KG1 (cell line): ENCODE data around the gene GREM1.

ENCODE experiments used
- DNase-seq: peaks from one replicate; lab custom pipeline; 2025; lab: John Stamatoyannopoulos, UW

The GREM1 gene

DNA sequence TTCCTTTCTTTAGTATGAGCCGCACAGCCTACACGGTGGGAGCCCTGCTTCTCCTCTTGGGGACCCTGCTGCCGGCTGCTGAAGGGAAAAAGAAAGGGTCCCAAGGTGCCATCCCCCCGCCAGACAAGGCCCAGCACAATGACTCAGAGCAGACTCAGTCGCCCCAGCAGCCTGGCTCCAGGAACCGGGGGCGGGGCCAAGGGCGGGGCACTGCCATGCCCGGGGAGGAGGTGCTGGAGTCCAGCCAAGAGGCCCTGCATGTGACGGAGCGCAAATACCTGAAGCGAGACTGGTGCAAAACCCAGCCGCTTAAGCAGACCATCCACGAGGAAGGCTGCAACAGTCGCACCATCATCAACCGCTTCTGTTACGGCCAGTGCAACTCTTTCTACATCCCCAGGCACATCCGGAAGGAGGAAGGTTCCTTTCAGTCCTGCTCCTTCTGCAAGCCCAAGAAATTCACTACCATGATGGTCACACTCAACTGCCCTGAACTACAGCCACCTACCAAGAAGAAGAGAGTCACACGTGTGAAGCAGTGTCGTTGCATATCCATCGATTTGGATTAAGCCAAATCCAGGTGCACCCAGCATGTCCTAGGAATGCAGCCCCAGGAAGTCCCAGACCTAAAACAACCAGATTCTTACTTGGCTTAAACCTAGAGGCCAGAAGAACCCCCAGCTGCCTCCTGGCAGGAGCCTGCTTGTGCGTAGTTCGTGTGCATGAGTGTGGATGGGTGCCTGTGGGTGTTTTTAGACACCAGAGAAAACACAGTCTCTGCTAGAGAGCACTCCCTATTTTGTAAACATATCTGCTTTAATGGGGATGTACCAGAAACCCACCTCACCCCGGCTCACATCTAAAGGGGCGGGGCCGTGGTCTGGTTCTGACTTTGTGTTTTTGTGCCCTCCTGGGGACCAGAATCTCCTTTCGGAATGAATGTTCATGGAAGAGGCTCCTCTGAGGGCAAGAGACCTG lies 13.2 kb downstream of the GREM1 start:
- no peak for DNase-seq

DNA sequence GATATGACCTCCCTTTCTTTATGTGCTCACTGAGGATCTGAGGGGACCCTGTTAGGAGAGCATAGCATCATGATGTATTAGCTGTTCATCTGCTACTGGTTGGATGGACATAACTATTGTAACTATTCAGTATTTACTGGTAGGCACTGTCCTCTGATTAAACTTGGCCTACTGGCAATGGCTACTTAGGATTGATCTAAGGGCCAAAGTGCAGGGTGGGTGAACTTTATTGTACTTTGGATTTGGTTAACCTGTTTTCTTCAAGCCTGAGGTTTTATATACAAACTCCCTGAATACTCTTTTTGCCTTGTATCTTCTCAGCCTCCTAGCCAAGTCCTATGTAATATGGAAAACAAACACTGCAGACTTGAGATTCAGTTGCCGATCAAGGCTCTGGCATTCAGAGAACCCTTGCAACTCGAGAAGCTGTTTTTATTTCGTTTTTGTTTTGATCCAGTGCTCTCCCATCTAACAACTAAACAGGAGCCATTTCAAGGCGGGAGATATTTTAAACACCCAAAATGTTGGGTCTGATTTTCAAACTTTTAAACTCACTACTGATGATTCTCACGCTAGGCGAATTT lies 14.9 kb downstream of the GREM1 start:
- no peak for DNase-seq

- no peak for DNase-seq
Measured at GRCh38 chr15:32733281-32733680, 15.5 kb downstream of the GREM1 start.

DNA sequence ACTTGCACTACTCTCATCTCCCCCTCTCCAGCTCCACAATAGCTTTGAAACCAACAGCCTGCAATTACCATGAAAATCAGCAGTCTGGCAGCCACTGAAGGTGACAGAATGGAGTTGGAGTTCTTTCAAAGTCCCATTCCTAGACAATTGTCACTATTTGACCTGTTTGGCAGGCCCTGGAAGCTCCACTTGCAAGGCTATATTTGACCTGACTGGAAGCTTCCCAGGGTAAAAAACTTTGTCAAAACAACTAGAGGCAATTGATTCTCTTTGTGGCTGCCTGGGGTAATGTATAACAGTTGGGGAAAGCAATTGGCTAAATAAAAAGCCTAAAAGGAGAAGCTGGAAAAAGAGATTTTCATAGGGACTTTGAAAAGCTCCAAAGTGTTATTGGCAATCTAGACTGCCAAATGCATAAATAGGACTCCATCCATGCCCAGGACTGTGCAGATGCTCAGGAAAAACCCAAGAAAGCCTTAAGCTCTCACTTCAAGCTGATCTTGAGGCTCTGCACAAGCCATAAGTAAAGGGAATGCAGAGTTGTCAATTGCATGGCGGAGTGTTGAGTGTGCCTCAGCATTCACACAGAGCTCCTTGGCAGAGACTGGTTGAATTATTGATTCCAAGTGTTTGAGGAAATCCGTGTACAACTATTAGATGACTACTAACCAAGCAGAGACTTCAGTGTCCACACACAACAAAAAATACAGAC lies 18.3 kb downstream of the GREM1 start:
- DNase-seq, result no peak

DNA sequence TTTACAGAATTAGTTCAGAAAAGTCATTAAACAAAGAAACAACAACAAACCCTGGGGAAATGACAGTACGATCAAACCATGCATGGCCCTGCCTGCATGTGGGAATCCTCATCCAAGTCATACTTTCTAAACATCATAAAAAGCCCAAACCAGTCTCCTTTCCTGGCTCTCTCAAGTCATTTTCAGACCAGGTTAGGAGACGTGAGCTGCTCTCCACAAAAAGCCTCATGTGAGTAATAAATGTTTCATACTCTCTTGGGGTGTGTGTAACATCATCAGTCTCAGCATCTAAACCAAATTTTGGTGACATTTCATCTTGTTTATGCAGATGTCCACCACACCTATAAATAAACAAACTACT lies 18.9 kb downstream of the GREM1 start:
- DNase-seq, result no peak

DNA sequence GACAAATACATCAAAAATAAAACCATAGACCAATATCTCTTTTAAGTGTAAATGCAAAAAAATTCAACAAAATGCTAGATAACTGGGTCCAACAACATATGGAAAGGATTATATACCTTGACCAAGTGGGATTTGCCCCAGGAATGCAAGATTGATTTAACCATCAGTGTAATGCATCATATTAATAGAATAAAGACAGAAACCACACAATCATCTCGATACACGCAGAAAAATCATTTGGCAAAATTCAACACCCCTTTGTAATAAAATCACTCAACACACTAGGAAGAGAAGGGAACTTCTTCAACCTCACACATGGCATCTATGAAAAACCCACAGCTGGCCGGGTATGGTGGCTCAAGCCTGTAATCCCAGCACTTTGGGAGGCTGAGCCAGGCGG lies 19.5 kb downstream of the GREM1 start:
- DNase-seq, result no peak

DNA sequence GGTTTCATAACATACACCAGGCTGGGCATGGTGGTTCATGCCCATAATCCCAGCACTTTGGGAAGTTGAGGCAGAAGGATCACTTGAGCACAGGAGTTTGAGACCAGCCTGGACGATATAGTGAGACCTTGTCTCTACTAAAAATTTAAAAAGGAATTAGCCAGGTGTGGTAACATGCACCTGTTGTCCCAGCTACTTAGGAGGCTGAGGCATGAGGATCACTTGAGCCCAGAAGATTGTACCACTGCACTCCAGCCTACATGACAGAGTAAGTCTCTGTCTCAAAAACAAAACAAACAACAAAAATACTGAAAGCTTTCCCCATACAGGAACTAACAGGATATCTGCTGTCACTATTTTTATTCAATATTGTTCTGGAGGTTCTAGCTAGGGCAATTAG lies 20.9 kb downstream of the GREM1 start:
- DNase-seq, result no peak

- no peak for DNase-seq
Measured at GRCh38 chr15:32739522-32740063, 21.8 kb downstream of the GREM1 start.

GRCh38 chr15:32743411-32744140 lies 25.8 kb downstream of the GREM1 start:
- no peak for DNase-seq

- no peak for DNase-seq
Measured at GRCh38 chr15:32746116-32746857, 28.5 kb downstream of the GREM1 start.

GRCh38 chr15:32747921-32748342 lies 30.1 kb downstream of the GREM1 start:
- DNase-seq, result no peak

DNA sequence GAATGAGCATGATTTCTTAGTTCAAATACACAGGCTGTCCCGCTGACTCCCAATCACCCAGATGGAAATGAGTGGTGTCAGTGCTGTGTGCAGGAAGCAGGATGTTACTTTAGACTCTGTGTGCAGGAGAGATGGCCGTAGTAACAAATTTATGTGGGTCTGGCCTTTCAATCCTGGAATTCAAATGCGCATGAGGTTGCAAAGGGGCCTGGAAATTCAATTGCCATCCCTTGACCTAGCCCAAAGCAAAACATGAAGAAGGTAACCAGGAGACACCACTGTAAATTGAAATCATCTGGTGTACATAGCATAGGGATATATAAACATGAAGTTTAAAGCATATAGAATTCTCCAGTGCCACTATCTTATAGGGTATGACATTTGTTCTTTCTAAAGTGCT lies 33.2 kb downstream of the GREM1 start:
- no peak for DNase-seq

- no peak for DNase-seq
Measured at GRCh38 chr15:32757426-32757825, 39.6 kb downstream of the GREM1 start.

DNA sequence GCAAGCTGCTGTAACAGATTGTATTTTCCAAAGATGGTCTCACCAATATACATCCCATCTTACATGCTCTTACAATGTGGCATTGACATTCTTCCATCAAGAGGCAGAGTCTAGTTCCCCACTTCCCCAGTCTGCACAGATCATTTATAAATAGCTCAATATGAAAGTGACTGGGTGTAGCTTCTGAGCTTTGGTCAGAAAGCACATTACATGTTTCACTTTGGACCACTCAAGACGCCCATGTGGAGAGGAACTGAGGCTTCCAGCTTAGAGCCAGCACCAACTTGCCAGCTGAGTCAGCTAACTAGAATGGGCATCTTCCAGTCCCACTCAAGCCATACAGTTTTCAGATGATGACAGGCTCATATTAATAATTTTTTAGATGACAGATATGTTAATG lies 45.5 kb downstream of the GREM1 start:
- DNase-seq, result no peak

DNA sequence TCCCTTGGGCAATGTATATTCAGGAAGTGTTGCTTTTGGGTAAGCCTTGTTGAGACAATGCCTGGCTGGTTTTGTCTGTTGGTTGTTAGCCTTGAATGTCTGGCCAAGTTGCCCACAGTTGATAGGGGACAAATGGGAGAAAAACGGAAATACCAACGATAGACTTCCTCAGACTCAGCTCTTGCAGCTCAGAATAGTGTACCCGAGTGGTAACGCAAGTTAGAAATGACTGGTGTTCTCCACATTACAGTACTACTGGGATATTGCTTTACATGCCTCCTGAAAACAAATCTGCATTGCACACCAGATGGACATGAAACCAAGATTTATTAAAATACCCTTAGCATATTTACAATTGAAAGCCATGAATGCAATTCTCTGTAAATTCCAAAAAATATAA lies 47.4 kb downstream of the GREM1 start:
- no peak for DNase-seq

DNA sequence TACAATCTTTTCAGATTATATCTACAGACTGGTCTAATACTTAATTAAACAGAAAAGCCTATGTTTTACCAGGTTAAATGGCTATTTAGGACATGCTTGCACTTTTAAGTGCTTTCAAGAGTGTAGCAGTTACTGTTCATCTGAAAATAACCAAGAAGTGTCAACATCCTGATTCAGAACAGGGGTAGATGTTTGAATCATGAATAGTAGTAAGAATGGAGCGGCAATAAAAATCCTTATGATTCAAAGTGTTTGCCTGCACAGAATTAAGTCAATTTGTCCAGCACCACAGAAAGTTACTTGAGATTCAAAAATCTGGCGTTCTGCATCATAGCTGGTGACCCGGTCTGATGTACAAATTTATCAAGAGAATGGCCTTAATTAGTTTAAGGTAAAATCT lies 48.3 kb downstream of the GREM1 start:
- no peak for DNase-seq

- no peak for DNase-seq
Measured at GRCh38 chr15:32767236-32767635, 49.4 kb downstream of the GREM1 start.

- DNase-seq, result no peak
Measured at GRCh38 chr15:32774022-32774421, 56.2 kb downstream of the GREM1 start.

- DNase-seq, result no peak
Measured at GRCh38 chr15:32775103-32775502, 57.3 kb downstream of the GREM1 start.

DNA sequence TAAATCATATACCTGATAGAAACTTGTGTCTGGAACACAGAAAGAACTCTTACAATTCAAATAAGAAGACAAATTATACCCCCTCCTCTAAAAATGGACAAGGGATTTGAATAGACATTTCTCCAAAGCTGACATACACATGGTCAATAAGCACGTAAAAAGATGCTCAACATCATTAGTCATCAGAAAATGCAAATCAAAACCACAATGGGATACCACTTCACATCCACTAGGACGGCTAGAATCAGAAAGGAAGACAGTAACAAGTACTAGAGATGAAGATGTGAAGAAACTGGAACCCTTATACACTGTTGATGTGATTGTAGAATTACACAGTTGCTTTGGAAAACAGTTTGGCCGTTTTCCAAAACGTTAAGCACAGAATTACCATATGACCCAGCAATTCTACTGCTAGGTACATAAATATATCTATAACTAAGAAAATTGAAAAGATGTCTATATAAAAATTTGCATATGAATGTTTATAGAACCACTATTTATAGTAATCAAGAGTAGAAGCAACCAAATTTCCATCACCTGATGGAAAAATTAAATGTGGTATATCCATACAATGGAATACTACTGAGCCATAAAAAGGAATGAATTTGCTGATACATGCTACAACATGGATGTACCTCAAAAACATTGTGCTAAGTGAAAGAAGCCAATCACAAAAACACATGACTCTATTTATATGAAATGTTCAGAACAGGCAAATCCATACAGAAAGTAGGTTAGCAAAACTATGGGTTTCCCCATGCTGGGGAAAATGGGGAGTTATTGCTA lies 60.8 kb downstream of the GREM1 start:
- DNase-seq, result no peak
